NCI-H82 (cell line): Measurements from ENCODE around the gene TEFM.
"Not testable (repeated sequence)": the region's sequence is repeated elsewhere in the genome, so short reads cannot be mapped to it uniquely, and the experiment has no call there.

ENCODE experiments used
- DNase-seq: peaks from one replicate; lab custom pipeline; 2025; lab: John Stamatoyannopoulos, UW

Gene TEFM

DNA sequence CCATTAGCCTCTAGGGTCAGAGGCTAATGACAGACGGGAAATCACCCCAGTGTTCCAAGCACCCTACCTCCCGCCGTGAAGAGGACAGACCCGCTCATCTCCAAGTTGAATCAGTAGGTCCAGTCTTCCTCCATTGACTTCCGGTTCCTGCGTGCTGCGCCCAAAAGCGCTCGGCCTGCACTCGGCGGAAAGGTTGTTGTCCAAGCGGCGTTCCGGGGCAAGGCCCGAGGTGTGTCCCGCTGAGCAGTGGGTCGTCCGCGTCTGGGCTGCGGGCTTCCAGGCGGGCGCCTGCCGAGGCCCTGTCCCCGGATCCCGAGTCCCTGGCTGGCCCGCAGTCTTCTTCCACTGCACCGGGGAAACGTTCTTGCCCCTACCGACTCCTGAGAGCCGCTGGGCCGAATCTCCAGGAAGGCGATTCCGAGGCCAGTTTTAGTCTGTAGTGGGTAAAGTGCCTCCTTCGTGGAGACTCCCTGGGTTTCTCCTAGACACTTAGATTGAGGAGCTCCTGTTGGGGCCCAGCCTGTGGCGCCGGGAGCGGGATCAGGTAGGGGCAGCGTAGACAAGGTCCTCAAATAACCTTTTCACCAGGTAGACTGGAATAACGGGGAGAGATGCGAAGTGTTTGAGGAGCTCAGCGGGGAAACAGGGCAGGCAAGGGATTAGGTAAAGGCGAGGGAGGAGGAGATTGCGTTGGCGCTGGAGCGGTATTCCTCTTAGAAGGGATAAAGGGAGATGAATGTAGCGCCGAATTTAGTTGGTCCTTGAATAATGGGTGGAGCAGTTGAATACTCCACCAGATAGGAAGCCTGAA is at the start of gene TEFM:
TEFM (minus strand) TSS at position 138 of the 811 bp plus-strand sequence; CDS start at position 98, 40 bp downstream.
- peak; percentile 94 for DNase-seq

DNA sequence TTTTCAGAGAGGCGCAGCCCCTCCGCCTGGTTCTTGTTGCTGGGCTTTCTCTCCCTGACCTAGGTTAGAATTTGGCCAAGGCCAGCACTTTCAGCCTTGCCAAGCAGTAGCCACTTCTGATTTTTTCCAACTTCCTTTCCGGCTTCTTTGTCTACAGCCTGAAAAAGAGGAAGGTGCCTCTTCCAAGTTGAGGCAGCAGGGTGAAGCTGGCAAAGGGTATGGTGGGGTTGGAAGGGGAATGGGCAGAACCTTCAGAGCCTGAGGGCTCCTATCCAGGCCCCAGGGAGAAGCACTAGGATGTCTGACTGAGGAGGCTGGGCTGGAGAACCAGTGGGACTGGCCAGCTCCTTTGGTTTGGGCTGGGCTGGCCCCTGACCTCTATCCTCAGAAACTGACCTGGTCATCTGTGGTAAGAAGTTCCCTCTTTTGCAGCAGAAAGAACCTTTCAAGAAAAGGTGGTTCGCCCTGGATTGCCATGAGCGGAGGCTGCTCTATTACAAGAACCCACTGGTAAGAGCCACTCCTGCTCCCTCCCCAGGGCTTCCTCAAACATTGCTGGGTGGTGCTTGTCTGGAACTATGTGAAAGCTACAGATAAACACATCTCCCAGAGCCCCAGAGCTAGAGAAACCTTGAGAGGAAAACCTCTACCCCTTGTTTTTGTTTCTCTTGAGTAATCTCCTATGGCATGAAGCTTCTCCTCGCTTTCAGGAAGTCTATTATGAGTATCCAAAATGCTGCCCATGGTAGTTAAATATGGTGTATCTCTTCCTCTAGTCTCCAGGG is 48.2 kb upstream of the TEFM start:
- no peak for DNase-seq

DNA sequence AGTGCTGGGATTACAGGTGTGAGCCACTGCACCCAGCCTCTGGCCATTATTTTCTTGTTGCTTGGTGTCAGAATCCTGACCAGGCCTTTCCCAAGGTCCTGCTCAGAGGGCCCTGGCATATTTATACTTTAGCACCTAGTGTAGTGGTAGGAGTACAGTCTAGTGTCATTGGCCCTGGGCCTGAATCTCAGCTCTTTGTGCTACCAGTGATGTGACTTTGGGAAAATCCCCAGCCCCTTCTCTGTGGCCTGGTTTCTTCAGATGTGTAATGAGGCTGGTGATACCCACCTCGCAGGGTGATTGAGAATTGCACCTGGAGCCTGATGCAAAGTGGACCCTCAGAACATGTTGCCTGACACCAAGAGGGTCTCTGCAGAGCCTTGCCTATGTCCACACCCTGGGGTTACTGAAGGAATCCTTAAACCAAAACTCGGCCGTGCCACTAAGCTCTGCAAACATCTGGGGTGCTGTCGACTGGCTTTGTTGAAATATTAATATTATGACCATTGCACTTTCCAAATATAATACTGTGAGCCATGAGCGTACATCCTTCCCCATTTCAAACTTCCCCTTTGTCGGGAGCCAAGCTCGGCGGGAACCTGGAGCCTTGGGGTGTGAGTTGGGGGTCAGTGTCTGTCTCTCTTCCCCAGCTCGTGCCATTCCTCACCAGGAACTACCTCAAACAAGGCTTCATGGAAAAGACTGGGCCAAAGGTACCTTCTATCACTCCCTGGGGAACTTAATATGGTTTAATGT is 46.8 kb upstream of the TEFM start:
- no peak for DNase-seq

DNA sequence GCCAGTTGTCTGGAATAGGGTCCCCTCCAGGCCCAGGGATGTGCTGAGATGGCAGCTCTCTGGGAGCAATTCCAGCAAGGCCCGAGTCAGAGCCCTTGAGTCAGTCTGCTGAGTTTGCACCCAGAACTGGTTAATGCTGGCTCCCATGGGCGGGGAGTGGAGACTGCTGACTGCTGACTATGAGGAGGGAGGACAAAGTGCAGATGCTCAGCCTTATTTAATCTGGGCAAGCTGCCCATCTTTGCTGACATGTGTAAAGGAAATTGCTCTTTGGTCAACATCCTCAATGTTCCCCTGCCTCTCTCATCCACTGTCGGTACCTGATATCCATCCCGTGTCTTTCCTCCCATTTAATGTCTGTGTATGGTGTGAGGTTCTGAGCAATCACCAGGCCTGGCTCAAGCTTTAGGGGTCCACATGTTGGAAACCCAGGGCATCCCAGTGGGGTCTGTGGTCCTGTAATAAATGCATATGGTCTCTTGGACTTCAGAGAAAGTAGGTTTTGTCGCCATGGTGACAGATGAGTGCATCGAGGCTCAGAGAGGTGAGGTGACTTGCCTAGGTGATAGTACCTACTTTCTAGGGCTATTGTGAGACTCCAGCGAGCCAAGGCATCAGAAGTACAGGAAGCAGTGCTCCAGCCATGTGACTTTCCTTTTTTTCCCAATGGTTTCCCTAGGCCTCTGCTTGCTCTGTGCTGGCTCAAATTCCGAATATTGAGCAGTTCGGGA is 44.8 kb upstream of the TEFM start:
- peak; percentile 11 for DNase-seq

GRCh38 chr17:30950189-30950588 is 44.2 kb upstream of the TEFM start:
- no peak for DNase-seq

- no peak for DNase-seq
Measured at GRCh38 chr17:30947796-30948195, 41.8 kb upstream of the TEFM start.

GRCh38 chr17:30942308-30943079 is 36.5 kb upstream of the TEFM start:
- DNase-seq = no peak

DNA sequence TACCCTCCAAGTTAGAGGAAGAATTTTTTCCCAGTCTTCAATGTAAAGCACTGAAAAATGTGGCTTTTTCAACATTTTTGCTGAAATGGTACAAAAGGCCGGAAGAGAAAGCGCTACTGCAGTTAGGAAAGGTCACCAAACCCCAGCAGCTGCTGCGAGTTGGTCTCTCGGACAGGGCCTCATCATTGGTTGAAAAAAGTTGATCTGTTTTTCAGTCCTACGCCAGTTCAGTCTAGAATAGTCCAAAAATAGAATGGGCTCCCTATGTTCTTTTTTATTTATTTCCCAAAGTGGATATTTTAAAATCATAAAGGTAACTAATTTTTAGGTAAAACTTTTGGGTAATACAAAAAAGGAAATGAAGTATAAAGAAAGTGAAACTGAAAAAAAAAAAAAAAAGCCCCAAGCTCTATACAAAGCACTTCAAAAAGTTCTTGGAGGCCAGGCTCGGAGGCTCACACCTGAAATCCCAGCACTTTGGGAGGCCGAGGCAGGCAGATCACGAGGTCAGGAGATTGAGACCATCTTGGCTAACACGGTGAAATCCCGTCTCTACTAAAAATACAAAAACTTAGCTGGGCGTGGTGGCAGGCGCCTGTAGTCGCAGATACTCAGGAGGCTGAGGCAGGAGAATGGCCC is 33.1 kb upstream of the TEFM start:
- DNase-seq = no peak

GRCh38 chr17:30933966-30934365 is 27.9 kb upstream of the TEFM start:
- peak; percentile 31 for DNase-seq

DNA sequence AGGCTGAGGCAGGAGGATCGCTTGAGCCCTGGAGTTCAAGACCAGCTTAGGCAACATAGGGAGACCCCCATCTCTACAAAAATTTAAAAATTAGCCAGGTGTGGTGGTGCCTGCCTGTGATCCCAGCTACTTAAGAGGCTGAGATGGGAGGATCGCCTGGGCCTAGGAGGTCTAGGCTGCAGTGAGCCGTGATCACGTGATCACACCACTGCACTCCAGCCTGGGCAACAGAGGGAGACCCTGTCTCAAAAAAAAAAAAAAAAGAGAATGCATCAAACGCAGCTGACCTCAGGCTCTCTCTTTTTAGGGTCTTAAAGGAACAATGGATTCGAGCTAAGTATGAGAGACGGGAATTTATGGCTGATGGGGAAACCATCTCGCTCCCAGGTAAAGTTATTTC is 25.5 kb upstream of the TEFM start:
- DNase-seq = not testable (repeated sequence)

- no peak for DNase-seq
Measured at GRCh38 chr17:30930495-30930894, 24.5 kb upstream of the TEFM start.

- not testable (repeated sequence) for DNase-seq
Measured at GRCh38 chr17:30929861-30930260, 23.8 kb upstream of the TEFM start.

- no peak for DNase-seq
Measured at GRCh38 chr17:30929081-30929633, 23.1 kb upstream of the TEFM start.

DNA sequence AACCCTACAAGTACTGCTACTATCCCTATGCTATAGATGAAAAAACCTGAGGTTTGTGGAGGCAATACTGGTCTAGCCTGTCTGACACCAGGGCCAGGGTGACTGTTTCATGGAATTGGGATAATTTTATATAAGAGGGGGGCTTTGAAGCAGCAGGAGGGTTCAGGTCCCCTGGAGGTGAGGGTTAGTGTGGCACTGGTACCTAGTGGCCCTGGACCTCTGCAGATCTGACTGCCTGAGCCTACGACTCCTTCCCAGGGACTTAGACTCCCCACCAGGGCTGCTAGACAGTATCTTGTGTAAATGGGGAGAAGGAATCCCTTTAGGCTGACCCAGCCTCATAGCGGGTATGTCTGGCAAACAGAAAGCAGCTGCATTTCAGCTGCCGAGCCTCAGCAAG is 22.5 kb upstream of the TEFM start:
- DNase-seq = no peak

DNA sequence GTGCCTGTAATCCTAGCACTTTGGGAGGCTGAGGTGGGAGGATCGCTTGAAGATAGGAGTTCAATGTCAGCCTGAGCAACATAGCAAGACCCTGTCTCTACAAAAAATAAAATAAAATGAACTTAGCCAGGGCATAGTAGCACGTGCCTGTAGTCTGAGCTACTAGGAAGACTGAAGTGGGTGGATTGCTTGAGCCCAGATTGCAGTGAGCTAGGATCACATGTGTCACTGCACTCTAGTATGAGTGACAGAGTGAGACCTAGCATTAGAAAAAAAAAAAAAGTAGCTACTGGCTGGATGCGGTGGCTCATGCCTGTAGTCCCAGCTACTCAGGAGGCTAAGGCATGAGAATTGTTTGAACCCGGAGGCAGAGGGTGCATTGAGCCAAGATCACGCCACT is 21.7 kb upstream of the TEFM start:
- no peak for DNase-seq

- no peak for DNase-seq
Measured at GRCh38 chr17:30926516-30926915, 20.5 kb upstream of the TEFM start.

DNA sequence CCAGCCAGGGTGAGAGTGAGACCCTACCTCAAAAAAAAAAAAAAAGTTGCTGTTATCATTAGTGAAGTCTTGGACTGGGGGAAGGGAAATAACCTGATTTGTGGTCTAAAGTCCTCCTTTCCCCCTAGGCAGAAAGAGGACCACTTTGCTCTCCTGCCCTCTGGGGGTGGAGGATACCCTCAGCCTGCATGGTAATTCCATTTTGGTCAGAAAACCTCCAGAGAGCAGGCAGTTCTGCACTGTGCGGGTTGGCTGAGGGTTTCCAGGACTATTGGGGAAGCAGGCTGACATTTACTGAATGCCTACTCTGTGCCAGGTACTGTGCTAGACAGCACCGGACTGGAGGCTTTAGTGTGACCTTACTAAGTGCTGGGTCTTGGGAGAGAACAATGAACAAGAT is 18.3 kb upstream of the TEFM start:
- DNase-seq = no peak

- no peak for DNase-seq
Measured at GRCh38 chr17:30922235-30923030, 16.4 kb upstream of the TEFM start.

GRCh38 chr17:30921544-30922196 is 15.6 kb upstream of the TEFM start, which contains the start of gene ADAP2:
TSS of gene ADAP2 (plus strand) at chr17:30921945. CDS start at chr17:30922015, 70 bp downstream.
- no peak for DNase-seq
